ENCODE measurements around the gene PHLDB2. TPM values are rescaled to one million over a fixed set of nuclear protein-coding genes. Genes with fewer than 3 reads are reported as not detected.
"Not testable (repeated sequence)": the region's sequence is repeated elsewhere in the genome, so short reads cannot be mapped to it uniquely, and the experiment has no call there.

PHLDB2 gene
- total and polyA plus RNA-seq, 2 donors (not counting 1 experiment from before 2014, with no cell fraction given), result 33.8 to 47.9 TPM

DNA sequence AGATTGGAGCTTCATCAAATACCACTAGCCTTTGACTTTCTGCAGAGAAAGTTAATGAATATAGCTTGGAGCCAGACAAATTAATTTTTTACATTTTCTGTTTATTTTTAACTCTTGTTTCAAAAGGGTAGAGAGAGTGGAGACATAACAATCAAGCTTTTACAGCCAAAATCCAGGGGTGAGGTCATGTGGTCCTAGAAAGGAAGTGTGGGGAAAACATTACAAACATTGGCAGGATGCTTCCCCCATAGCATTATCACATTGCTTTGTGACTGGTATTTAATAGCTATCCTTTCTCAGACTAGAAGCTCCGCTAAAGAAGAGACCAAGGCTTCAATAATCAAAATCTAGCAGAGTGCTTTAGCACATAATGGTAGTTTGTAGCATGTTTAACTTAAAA is 46.4 kb upstream of the PHLDB2 start:
- H3K36me3 ChIP-seq (ENCODE audit: control insufficient read depth, insufficient read depth, low read length), result no peaks in the 10 kb centered on the region
- no peak overlapping the region for H2AFZ ChIP-seq (ENCODE audit: low read length)
- no peak overlapping the region for H3K4me3 ChIP-seq (replicated peaks in 1 of 4; ENCODE audit: control extremely low read depth in 1 of 4, insufficient read depth in 1 of 4, low read depth in 3 of 4, low read length in 4 of 4)
- no peaks in the 10 kb centered on the region for H3K9me3 ChIP-seq (ENCODE audit: control insufficient read depth, insufficient read depth, low read depth, low read length)
- DNase-seq (ENCODE audit: low read depth in 2 of 2), result no peak
- H3K27me3 ChIP-seq (ENCODE audit: control insufficient read depth, insufficient read depth, low read length), result no peaks in the 10 kb centered on the region
- peaks cover 11% of the 10 kb centered on the region for H3K4me1 ChIP-seq (ENCODE audit: control insufficient read depth, extremely low read depth, insufficient read depth, low read length)
- TF ChIP-seq, protein P1, sequence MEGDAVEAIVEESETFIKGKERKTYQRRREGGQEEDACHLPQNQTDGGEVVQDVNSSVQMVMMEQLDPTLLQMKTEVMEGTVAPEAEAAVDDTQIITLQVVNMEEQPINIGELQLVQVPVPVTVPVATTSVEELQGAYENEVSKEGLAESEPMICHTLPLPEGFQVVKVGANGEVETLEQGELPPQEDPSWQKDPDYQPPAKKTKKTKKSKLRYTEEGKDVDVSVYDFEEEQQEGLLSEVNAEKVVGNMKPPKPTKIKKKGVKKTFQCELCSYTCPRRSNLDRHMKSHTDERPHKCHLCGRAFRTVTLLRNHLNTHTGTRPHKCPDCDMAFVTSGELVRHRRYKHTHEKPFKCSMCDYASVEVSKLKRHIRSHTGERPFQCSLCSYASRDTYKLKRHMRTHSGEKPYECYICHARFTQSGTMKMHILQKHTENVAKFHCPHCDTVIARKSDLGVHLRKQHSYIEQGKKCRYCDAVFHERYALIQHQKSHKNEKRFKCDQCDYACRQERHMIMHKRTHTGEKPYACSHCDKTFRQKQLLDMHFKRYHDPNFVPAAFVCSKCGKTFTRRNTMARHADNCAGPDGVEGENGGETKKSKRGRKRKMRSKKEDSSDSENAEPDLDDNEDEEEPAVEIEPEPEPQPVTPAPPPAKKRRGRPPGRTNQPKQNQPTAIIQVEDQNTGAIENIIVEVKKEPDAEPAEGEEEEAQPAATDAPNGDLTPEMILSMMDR (conservative IDR thresholded peaks at IDR 0.05 in 1 of 2, IDR thresholded peaks at IDR 0.05 in 1 of 2; ENCODE audit: low read depth in 1 of 2, low read length in 2 of 2), result no peak
- TF ChIP-seq EZH2 (IDR thresholded peaks at IDR 0.05; ENCODE audit: low read length, missing control alignments), result no peak
- no peak overlapping the region for H3K4me2 ChIP-seq (ENCODE audit: extremely low read depth, insufficient read depth, low read length)
- H3K27ac ChIP-seq (ENCODE audit: insufficient read depth, low read length), result no peak overlapping the region
- H3K79me2 ChIP-seq (ENCODE audit: control insufficient read depth, insufficient read depth, low read length), result no peaks in the 10 kb centered on the region
- no peak overlapping the region for H3K9ac ChIP-seq (ENCODE audit: insufficient read depth, low read length)
- no peaks in the 10 kb centered on the region for H4K20me1 ChIP-seq (ENCODE audit: control insufficient read depth, extremely low read depth, insufficient read depth, low read length)

DNA sequence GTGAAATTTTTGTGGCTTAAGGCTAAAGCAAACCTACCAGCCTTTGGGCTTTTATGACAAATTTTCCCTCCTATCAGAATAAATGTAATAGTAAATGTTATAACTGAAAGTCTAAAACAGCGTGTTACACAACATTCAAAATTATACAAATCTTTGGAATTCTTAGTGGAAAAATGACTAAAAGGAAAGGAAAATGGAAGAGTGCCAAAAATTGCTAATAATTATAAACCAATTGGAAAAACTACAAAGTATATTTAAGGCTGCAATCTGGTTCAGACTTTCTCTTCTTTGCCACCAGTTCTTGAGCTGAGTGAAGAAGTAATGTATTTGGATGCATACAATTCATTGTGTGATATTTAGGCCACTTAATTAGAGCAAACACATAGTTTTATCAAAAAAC is 45.6 kb upstream of the PHLDB2 start:
- Histone ChIP-seq H3K79me2 (ENCODE audit: control insufficient read depth, insufficient read depth, low read length) (no peaks in the 10 kb centered on the region), H2AFZ (ENCODE audit: low read length) (no peak overlapping the region), H3K36me3 (ENCODE audit: control insufficient read depth, insufficient read depth, low read length) (no peaks in the 10 kb centered on the region), H3K4me3 (replicated peaks in 1 of 4; ENCODE audit: control extremely low read depth in 1 of 4, insufficient read depth in 1 of 4, low read depth in 3 of 4, low read length in 4 of 4) (no peak overlapping the region), H3K27me3 (ENCODE audit: control insufficient read depth, insufficient read depth, low read length) (no peaks in the 10 kb centered on the region), H3K9ac (ENCODE audit: insufficient read depth, low read length) (no peak overlapping the region), H3K27ac (ENCODE audit: insufficient read depth, low read length) (no peak overlapping the region), H3K9me3 (ENCODE audit: control insufficient read depth, insufficient read depth, low read depth, low read length) (no peaks in the 10 kb centered on the region), H3K4me2 (ENCODE audit: extremely low read depth, insufficient read depth, low read length) (no peak overlapping the region), H3K4me1 (ENCODE audit: control insufficient read depth, extremely low read depth, insufficient read depth, low read length) (peaks cover 11% of the 10 kb centered on the region), H4K20me1 (ENCODE audit: control insufficient read depth, extremely low read depth, insufficient read depth, low read length) (no peaks in the 10 kb centered on the region)
- DNase-seq (ENCODE audit: low read depth in 2 of 2), result no peak
- TF ChIP-seq EZH2 (IDR thresholded peaks at IDR 0.05; ENCODE audit: low read length, missing control alignments), result no peak
- TF ChIP-seq, protein P1 (conservative IDR thresholded peaks at IDR 0.05 in 1 of 2, IDR thresholded peaks at IDR 0.05 in 1 of 2; ENCODE audit: low read depth in 1 of 2, low read length in 2 of 2), result no peak

DNA sequence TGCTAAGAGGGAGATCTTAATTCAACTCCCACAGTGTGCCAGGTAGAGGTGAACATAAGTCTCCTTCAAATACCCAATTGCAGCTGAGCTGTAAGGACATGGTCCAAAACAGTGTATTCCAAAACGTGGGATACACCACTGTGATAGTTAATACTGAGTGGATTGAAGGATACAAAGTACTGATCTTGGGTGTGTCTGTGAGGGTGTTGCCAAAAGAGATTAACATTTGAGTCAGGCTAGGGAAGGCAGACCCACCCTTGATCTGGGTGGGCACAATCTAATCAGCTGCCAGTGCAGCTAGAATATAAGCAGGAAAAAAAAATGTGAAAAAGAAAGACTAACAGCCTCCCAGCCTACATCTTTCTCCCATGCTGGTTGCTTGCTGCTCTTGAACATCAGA is 45.1 kb upstream of the PHLDB2 start:
- DNase-seq (ENCODE audit: low read depth in 2 of 2), result no peak
- Histone ChIP-seq H3K9ac (ENCODE audit: insufficient read depth, low read length) (no peak overlapping the region), H3K4me3 (replicated peaks in 1 of 4; ENCODE audit: control extremely low read depth in 1 of 4, insufficient read depth in 1 of 4, low read depth in 3 of 4, low read length in 4 of 4) (no peak overlapping the region), H2AFZ (ENCODE audit: low read length) (no peak overlapping the region), H3K79me2 (ENCODE audit: control insufficient read depth, insufficient read depth, low read length) (no peaks in the 10 kb centered on the region), H3K27me3 (ENCODE audit: control insufficient read depth, insufficient read depth, low read length) (no peaks in the 10 kb centered on the region), H4K20me1 (ENCODE audit: control insufficient read depth, extremely low read depth, insufficient read depth, low read length) (no peaks in the 10 kb centered on the region), H3K4me2 (ENCODE audit: extremely low read depth, insufficient read depth, low read length) (no peak overlapping the region), H3K9me3 (ENCODE audit: control insufficient read depth, insufficient read depth, low read depth, low read length) (no peaks in the 10 kb centered on the region), H3K27ac (ENCODE audit: insufficient read depth, low read length) (no peak overlapping the region), H3K36me3 (ENCODE audit: control insufficient read depth, insufficient read depth, low read length) (no peaks in the 10 kb centered on the region), H3K4me1 (ENCODE audit: control insufficient read depth, extremely low read depth, insufficient read depth, low read length) (peaks cover 10% of the 10 kb centered on the region)
- TF ChIP-seq EZH2 (IDR thresholded peaks at IDR 0.05; ENCODE audit: low read length, missing control alignments), result no peak
- TF ChIP-seq, protein P1 (conservative IDR thresholded peaks at IDR 0.05 in 1 of 2, IDR thresholded peaks at IDR 0.05 in 1 of 2; ENCODE audit: low read depth in 1 of 2, low read length in 2 of 2), result no peak

DNA sequence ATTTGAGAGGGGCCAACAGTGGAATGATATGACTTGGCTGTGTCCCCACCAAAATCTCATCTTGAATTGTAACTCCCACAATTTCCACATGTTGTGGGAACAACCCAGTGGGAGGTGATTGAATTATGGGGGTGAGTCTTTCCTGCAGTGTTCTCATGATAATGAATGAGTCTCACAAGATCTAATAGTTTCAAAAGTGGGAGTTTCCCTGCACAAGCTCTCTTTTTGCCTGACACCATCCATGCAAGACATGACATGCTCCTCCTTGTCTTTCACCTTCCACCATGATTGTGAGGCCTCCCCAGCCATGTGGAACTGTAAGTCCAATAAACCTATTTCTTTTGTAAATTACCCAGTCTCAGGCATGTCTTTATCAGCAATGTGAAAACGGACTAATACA is 42.3 kb upstream of the PHLDB2 start:
- H3K4me2 ChIP-seq (ENCODE audit: extremely low read depth, insufficient read depth, low read length); DNase-seq (ENCODE audit: low read depth in 2 of 2); H3K9me3 ChIP-seq (ENCODE audit: control insufficient read depth, insufficient read depth, low read depth, low read length); H4K20me1 ChIP-seq (ENCODE audit: control insufficient read depth, extremely low read depth, insufficient read depth, low read length); H3K4me1 ChIP-seq (ENCODE audit: control insufficient read depth, extremely low read depth, insufficient read depth, low read length); H3K27ac ChIP-seq (ENCODE audit: insufficient read depth, low read length); H3K4me3 ChIP-seq (replicated peaks in 1 of 4; ENCODE audit: control extremely low read depth in 1 of 4, insufficient read depth in 1 of 4, low read depth in 3 of 4, low read length in 4 of 4); H3K79me2 ChIP-seq (ENCODE audit: control insufficient read depth, insufficient read depth, low read length); H3K9ac ChIP-seq (ENCODE audit: insufficient read depth, low read length); H2AFZ ChIP-seq (ENCODE audit: low read length); H3K27me3 ChIP-seq (ENCODE audit: control insufficient read depth, insufficient read depth, low read length); H3K36me3 ChIP-seq (ENCODE audit: control insufficient read depth, insufficient read depth, low read length): not testable (repeated sequence)
